GM18499 (cell line): ENCODE results near the gene FCER1A.

ENCODE experiments used
- ATAC-seq: cut with Tn5 transposase; IDR thresholded peaks from one replicate; pipeline ENCODE4 v1.9.1; 2021; ENCODE audit warnings: moderate number of reproducible peaks; ENCODE audit not compliant: insufficient read depth, unreplicated experiment

Gene FCER1A

GRCh38 chr1:159302095-159302494 is at the start of gene FCER1A:
TSS of gene FCER1A (plus strand) at chr1:159302336. CDS start at chr1:159302365, 29 bp downstream.
- ATAC-seq, result no peak

- no peak for ATAC-seq
Observed at GRCh38 chr1:159261311-159261710, 40.8 kb upstream of the FCER1A start.

GRCh38 chr1:159261721-159262494 is 40.2 kb upstream of the FCER1A start:
- no peak for ATAC-seq

- no peak for ATAC-seq
Observed at GRCh38 chr1:159266832-159267231, 35.3 kb upstream of the FCER1A start.

GRCh38 chr1:159274631-159275030 is 27.5 kb upstream of the FCER1A start:
- ATAC-seq, result no peak

- no peak for ATAC-seq
Observed at GRCh38 chr1:159275891-159276290, 26.2 kb upstream of the FCER1A start.

GRCh38 chr1:159279773-159280172 is 22.4 kb upstream of the FCER1A start:
- no peak for ATAC-seq

GRCh38 chr1:159282118-159282517 is 20.0 kb upstream of the FCER1A start:
- no peak for ATAC-seq

GRCh38 chr1:159289060-159289459 is 13.1 kb upstream of the FCER1A start:
- no peak for ATAC-seq

GRCh38 chr1:159291424-159291823 is 10.7 kb upstream of the FCER1A start:
- ATAC-seq, result no peak

GRCh38 chr1:159296706-159297375 is 5.3 kb upstream of the FCER1A start:
- ATAC-seq, result no peak

GRCh38 chr1:159300146-159300545 is 2.0 kb upstream of the FCER1A start:
- ATAC-seq, result no peak

GRCh38 chr1:159307346-159308020 is 5.3 kb downstream of the FCER1A start:
- no peak for ATAC-seq

GRCh38 chr1:159311679-159312078 is 9.5 kb downstream of the FCER1A start:
- ATAC-seq, result no peak

GRCh38 chr1:159315381-159315780 is 13.2 kb downstream of the FCER1A start:
- ATAC-seq, result no peak

GRCh38 chr1:159318784-159319551 is 16.8 kb downstream of the FCER1A start:
- no peak for ATAC-seq

GRCh38 chr1:159334797-159335196 is 32.7 kb downstream of the FCER1A start:
- ATAC-seq, result no peak

GRCh38 chr1:159338018-159338417 is 35.9 kb downstream of the FCER1A start:
- no peak for ATAC-seq

GRCh38 chr1:159339536-159339935 is 37.4 kb downstream of the FCER1A start:
- ATAC-seq, result no peak

- ATAC-seq, result no peak
Observed at GRCh38 chr1:159341736-159342135, 39.6 kb downstream of the FCER1A start.
